ENCODE measurements around the gene SDE2.

- TF ChIP-seq CTCF (IDR thresholded peaks at IDR 0.05 in 8 of 11, conservative IDR thresholded peaks at IDR 0.05 in 3 of 11) (no peak), POLR2A (IDR thresholded peaks at IDR 0.05) (no peak), POLR2AphosphoS5 (IDR thresholded peaks at IDR 0.05) (no peak)
Observed at GRCh38 chr1:226033991-226034390, 34.8 kb upstream of the SDE2 start.
